SH-SY5Y (cell line): ENCODE data around the gene HSPG2.

Experiments
- GATA2 ChIP-seq: IDR thresholded peaks from 2 replicates; pipeline ENCODE4 v1.6.1; 2011; ENCODE audit warnings: mild to moderate bottlenecking, low read depth, low read length
- GATA3 ChIP-seq: IDR thresholded peaks from 2 replicates; pipeline ENCODE4 v1.6.1; 2011; ENCODE audit warnings: low read depth, mild to moderate bottlenecking, low read length, moderate library complexity

DNA sequence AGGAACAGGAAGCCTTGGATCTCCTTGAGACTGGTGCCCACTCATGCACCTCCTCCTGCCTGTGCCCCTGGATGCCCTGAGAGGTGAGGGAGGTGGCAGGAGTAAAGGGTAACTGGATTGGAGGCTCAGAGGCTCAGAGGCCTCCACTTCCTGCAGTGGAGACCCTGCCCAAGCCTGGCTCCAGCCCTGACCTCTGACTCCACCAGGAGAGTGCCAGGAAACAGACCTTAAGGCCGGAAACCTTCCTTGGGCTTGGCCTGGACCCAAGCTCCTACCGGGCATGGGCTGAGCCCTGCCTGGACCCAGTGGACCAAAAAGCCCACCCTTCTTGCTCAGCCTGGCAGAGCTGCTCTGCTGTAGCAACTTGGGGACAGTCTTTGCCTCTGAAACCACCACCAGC is 24.7 kb upstream of the HSPG2 start:
- no peak; the same call in 1 of the 2 replicates for TF ChIP-seq GATA2
- TF ChIP-seq GATA3, result no peak
